Fibroblast of mammary gland (primary cell): Measurements from ENCODE around the gene RC3H2.

ENCODE experiments used
- DNase-seq: peaks from one replicate; pipeline ENCODE4 v3.0.0-alpha.2; 2010; ENCODE audit warnings: low read depth
- H3K4me3 ChIP-seq: 2 replicates; pipeline ENCODE4 v1.5.1; 2011; ENCODE audit warnings: low read depth, mild to moderate bottlenecking, low read length, moderate library complexity; ENCODE audit not compliant: control insufficient read depth
- CTCF ChIP-seq: conservative IDR thresholded peaks from 2 replicates; pipeline ENCODE4 v1.5.1; 2011; ENCODE audit warnings: low read depth, low read length, inconsistent platforms; ENCODE audit not compliant: control insufficient read depth, insufficient read depth

Gene RC3H2

DNA sequence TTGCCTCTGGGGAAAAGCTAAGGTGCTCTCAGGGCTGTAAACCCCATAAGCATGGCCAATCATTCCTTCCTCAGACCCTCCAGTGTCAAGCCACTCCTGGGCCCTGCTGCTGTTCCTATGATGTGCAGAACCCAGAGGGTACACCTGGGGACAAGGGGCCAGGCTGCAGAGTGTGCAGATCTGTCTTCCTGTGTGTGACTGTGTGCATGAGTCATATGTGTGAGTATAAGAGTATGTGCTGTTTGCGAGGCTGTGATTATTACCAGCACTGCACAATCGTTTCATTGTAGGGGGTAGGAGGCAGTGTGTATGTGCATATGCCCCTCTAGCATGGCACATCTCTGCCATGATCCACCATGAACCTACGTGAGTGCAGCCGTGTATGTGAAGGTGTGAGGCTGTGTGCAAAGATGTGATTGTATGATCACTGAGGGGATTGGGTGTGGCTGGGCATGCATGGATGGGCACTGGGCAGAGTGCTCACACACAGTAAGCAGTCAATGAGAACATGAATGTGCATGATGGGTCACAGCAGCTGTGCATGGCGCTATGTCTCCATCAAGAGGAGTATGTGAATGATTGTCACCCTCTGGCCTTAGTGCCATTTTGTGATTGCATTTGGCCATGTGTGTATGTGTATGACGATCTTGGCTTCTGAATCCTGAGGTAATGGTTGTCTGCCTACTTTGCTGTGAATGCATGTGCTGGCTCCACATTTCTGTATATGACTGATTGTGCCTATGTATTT, 107.7 kb downstream of the RC3H2 start:
- DNase-seq, result peak; percentile 9
- H3K4me3 ChIP-seq, result no peak overlapping the region
- no peak for TF ChIP-seq CTCF
